HepG2 (cell line): ENCODE data around the gene ZER1. TPM values are rescaled to one million over a fixed set of nuclear protein-coding genes. Genes with fewer than 3 reads are reported as not detected.

Experiments
- ATAC-seq: fragments of 200-7000 bp; cut with Tn5 transposase; 3 replicates; pipeline ENCODE4 v1.9.1; 2020; ENCODE audit warnings: mild to moderate bottlenecking, moderate library complexity
- BruUV-seq: library from RNA; stranded (reverse); fragments of 400-500 nt; replicated peaks from 2 replicates; lab custom pipeline; 2021; lab: Mats Ljungman, UMichigan
- CTCF ChIA-PET: fragments of 300-600 bp; formaldehyde crosslinking; extraction: SDS; loops from one replicate; lab custom pipeline; 2021; ENCODE audit warnings: low total read pairs, inconsistent platforms, low intra/inter-chr PET ratio; lab: Yijun Ruan, JAX
- POLR2A ChIA-PET: fragments of 350-600 bp; sonication (Branson Sonifier 250); formaldehyde crosslinking; loops from one replicate; lab custom pipeline; 2020; ENCODE audit warnings: antibody characterized with exemption, inconsistent platforms; lab: Yijun Ruan, JAX
- DNase-seq: peaks from one replicate; pipeline ENCODE4 v3.0.0-alpha.2; 2015; ENCODE audit warnings: low spot score
- FAIRE-seq: peaks from 3 replicates; lab custom pipeline; 2011; peaks lifted over from hg19 to GRCh38; lab: Jason Lieb, UNC
- H2AFZ ChIP-seq: one replicate; pipeline ENCODE4 v1.6.1; 2011; ENCODE audit warnings: low read length, inconsistent platforms
- H3K27ac ChIP-seq: fragments of 300-600 bp; 3 replicates; pipeline ENCODE4 v1.8.0; 2011; ENCODE audit warnings: mixed run types, mild to moderate bottlenecking, mixed read lengths, low read length, inconsistent platforms; ENCODE audit not compliant: insufficient read depth; ENCODE audit errors: extremely low read length
- H3K27me3 ChIP-seq, 2 experiments: fragments of 200-600 bp in 1 of 2; 2 replicates in 1 of 2; 3 replicates in 1 of 2; pipeline versions ENCODE4 v1.6.0 to v1.8.0; 2011; ENCODE audit warnings: low read length in 2 of 2, mild to moderate bottlenecking in 2 of 2, moderate library complexity in 2 of 2, inconsistent platforms in 1 of 2; ENCODE audit not compliant: insufficient read depth in 2 of 2, control insufficient read depth in 1 of 2
- H3K36me3 ChIP-seq, 2 experiments: fragments of 200-600 bp in 1 of 2; replicated peaks in 1 of 2; 2 replicates in 1 of 2; 3 replicates in 1 of 2; pipeline versions ENCODE4 v1.5.1 to v1.8.0; 2011; ENCODE audit warnings: low read length in 2 of 2, inconsistent platforms in 1 of 2; ENCODE audit not compliant: insufficient read depth in 2 of 2, control insufficient read depth in 1 of 2
- H3K4me1 ChIP-seq: 2 replicates; pipeline ENCODE4 v1.5.1; 2012; ENCODE audit warnings: low read length, inconsistent platforms; ENCODE audit not compliant: insufficient read depth
- H3K4me2 ChIP-seq: 2 replicates; pipeline ENCODE4 v1.6.0; 2011; ENCODE audit warnings: low read depth, low read length, inconsistent platforms
- H3K4me3 ChIP-seq, 3 experiments: fragments of 200-600 bp in 1 of 3; sonication (generic), shearing (Covaris generic) in 1 of 3; replicated peaks in 1 of 3; 2 replicates each; pipeline ENCODE4 v1.5.1; 2011 to 2016; ENCODE audit warnings: low read length in 3 of 3, inconsistent platforms in 2 of 3, low read depth in 2 of 3, mild to moderate bottlenecking in 2 of 3, control low read depth in 1 of 3, mixed read lengths in 1 of 3; ENCODE audit not compliant: insufficient read depth in 1 of 3
- H3K79me2 ChIP-seq: one replicate; pipeline ENCODE4 v1.6.1; 2011; ENCODE audit warnings: low read length, inconsistent platforms; ENCODE audit not compliant: insufficient read depth
- H3K9ac ChIP-seq: 2 replicates; pipeline ENCODE4 v1.6.0; 2011; ENCODE audit warnings: mild to moderate bottlenecking, low read depth, low read length, inconsistent platforms; ENCODE audit not compliant: insufficient read depth
- H3K9me3 ChIP-seq: 2 replicates; pipeline ENCODE4 v1.5.1; 2012; ENCODE audit warnings: mild to moderate bottlenecking, low read length
- H4K20me1 ChIP-seq: 2 replicates; pipeline ENCODE4 v1.6.0; 2011; ENCODE audit warnings: inconsistent platforms, mild to moderate bottlenecking, low read length, moderate library complexity; ENCODE audit not compliant: insufficient read depth
- BHLHE40 ChIP-seq: IDR thresholded peaks from 2 replicates; pipeline ENCODE4 v1.6.1; 2011; ENCODE audit warnings: low read length, improper control_type of control experiment
- FIP1L1 ChIP-seq: fragments of 200-400 bp; formaldehyde crosslinking; IDR thresholded peaks from 2 replicates; pipeline ENCODE4 v1.6.1; 2018; ENCODE audit warnings: low read depth, mild to moderate bottlenecking, low read length, moderate library complexity, borderline replicate concordance; ENCODE audit not compliant: insufficient read depth
- GATAD2A ChIP-seq: IDR thresholded peaks from 2 replicates; pipeline ENCODE4 v1.6.1; 2016
- HNF4A ChIP-seq: sonication (generic); formaldehyde crosslinking; IDR thresholded peaks from 2 replicates; pipeline ENCODE4 v1.4.0; 2020; ENCODE audit warnings: missing genetic modification reagents
- MLLT10 ChIP-seq: sonication (generic); formaldehyde crosslinking; IDR thresholded peaks from 2 replicates; pipeline ENCODE4 v1.4.0; 2020; ENCODE audit warnings: missing genetic modification reagents
- RNF2 ChIP-seq: fragments of 450-650 bp; conservative IDR thresholded peaks from 2 replicates; pipeline ENCODE4 v1.6.1; 2016; ENCODE audit warnings: low read depth
- SP4 ChIP-seq: sonication (generic); formaldehyde crosslinking; IDR thresholded peaks from 2 replicates; pipeline ENCODE4 v1.8.1; 2023; ENCODE audit warnings: mild to moderate bottlenecking, missing genetic modification reagents
- ZBTB21 ChIP-seq: sonication (generic); formaldehyde crosslinking; IDR thresholded peaks from 2 replicates; pipeline ENCODE4 v1.4.0; 2020; ENCODE audit warnings: missing genetic modification reagents
- ZFAT ChIP-seq: sonication (generic); formaldehyde crosslinking; conservative IDR thresholded peaks from 2 replicates; pipeline ENCODE4 v1.8.1; 2023; ENCODE audit warnings: missing genetic modification reagents, inconsistent platforms
- ZNF205 ChIP-seq: IDR thresholded peaks from 2 replicates; pipeline ENCODE4 v1.6.1; 2018; ENCODE audit warnings: missing biosample characterization, missing genetic modification reagents
- ZNF430 ChIP-seq: sonication (generic); formaldehyde crosslinking; IDR thresholded peaks from 2 replicates; pipeline ENCODE4 v1.9.0; 2021; ENCODE audit warnings: mild to moderate bottlenecking, missing genetic modification reagents
- ZNF446 ChIP-seq: sonication (generic); formaldehyde crosslinking; IDR thresholded peaks from 2 replicates; pipeline ENCODE4 v1.5.0; 2020; ENCODE audit warnings: mild to moderate bottlenecking, missing genetic modification reagents
- ZNF691 ChIP-seq: sonication (generic); formaldehyde crosslinking; IDR thresholded peaks from 2 replicates; pipeline ENCODE4 v1.4.0; 2020; ENCODE audit warnings: missing genetic modification reagents, low read depth, mild to moderate bottlenecking, borderline replicate concordance
- ZSCAN30 ChIP-seq: sonication (generic); formaldehyde crosslinking; IDR thresholded peaks from 2 replicates; pipeline ENCODE4 v1.5.0; 2020; ENCODE audit warnings: mild to moderate bottlenecking, missing genetic modification reagents
- WGBS: methylation state at CpG from one replicate; pipeline ENCODE4 v1.1.6; 2017; ENCODE audit warnings: low lambda C conversion rate; 5-methylcytosine and 5-hydroxymethylcytosine counted together
- in situ Hi-C: cut with HindIII; loops from 2 replicates; pipeline ENCODE4 v1.10.0; 2017; ENCODE audit warnings: low pct_unique_long_range_greater_than_20kb; ENCODE audit not compliant: extremely low pct_ligation_motif_present
- intact Hi-C: fragments of 100-400 bp; cut with micrococcal nuclease; formaldehyde crosslinking; loops from one replicate; pipeline ENCODE4 v1.10.0; 2022; ENCODE audit not compliant: unreplicated experiment
- polyA plus RNA-seq, 8 experiments: library from polyadenylated mRNA; depleted of rRNA in 3 of 8; stranded (reverse) in 7 of 8; unstranded in 1 of 8; fragments of >200 nt; fragmentation: Illumina TruSeq in 4 of 8; extraction: Trizol in 4 of 8; gene quantifications; 2 replicates each; pipeline versions ENCODE4 v1.2.1 to v1.2.3, GENCODE V29; 2011 to 2016; ENCODE audit warnings: low read depth in 4 of 8, missing spikeins in 1 of 8, mixed read lengths in 1 of 8; ENCODE audit not compliant: insufficient read depth in 1 of 8
- total RNA-seq, 5 experiments: library from RNA; depleted of rRNA; stranded (reverse); fragments of >200 nt; fragmentation: Illumina TruSeq; extraction: Trizol; gene quantifications; 2 replicates each; pipeline ENCODE4 v1.2.3, GENCODE V29; 2016; ENCODE audit warnings: low read depth in 1 of 5

Gene ZER1
- total and polyA plus RNA-seq, 2 of the 13 experiments (the other 11 are each of a cell fraction or from before 2014, with no cell fraction given) = 7.7 to 40.0 TPM

- peak; percentile 78 for TF ChIP-seq SP4 (CRISPR knock-in tag)
- peak; percentile 35; the same call in 1 of the 2 replicates for TF ChIP-seq GATAD2A (CRISPR knock-in tag)
- TF ChIP-seq BHLHE40 = peak; percentile 48; the same call in 1 of the 2 replicates
These were observed 83.0 kb downstream of the ZER1 start, which contains the start of gene SET (continued) for GRCh38 chr9:128688501-128689292.

- no TSS peak for BruUV-seq
- POLR2A ChIA-PET = interaction anchor here (1.5 to 5.0 kb wide), 3 partner anchors 31 to 51 kb away, joined by 3 to 33 read pairs (median 4); partner anchors contain the start of genes DYNC2I2 and ZDHHC12
These were observed 84.3 kb downstream of the ZER1 start for GRCh38 chr9:128687453-128687852.

More at GRCh38 chr9:128687453-128687852, 84.3 kb downstream of the ZER1 start:
- intact Hi-C loops (loop anchor here (5.0 kb wide), 1 partner anchor 50 kb away; no protein-coding TSS in a partner anchor), in situ Hi-C loops (no loop called here)
- no peak for FAIRE-seq
- peak overlapping the region; percentile 99 for H3K4me2 ChIP-seq
- H3K27me3 ChIP-seq = no peaks in the 10 kb centered on the region; a peak in 1 of 5 replicates
- no peak overlapping the region for H3K9ac ChIP-seq
- 92% methylated on average over 4 of the region's 4 CpGs for WGBS
- DNase-seq = no peak
- no peak for TF ChIP-seq RNF2
- TF ChIP-seq ZNF446 (CRISPR knock-in tag) = no peak
- no peak for TF ChIP-seq MLLT10 (CRISPR knock-in tag)
- no peak for TF ChIP-seq HNF4A
- no peak for TF ChIP-seq ZNF691 (CRISPR knock-in tag)
- TF ChIP-seq ZBTB21 (CRISPR knock-in tag) = no peak
- no peak for TF ChIP-seq FIP1L1
- no peak for TF ChIP-seq ZSCAN30
- no peak for TF ChIP-seq ZNF205 (CRISPR knock-in tag)
- TF ChIP-seq ZNF430 (CRISPR knock-in tag) = no peak
- no peak for TF ChIP-seq ZFAT (CRISPR knock-in tag)
- H3K36me3 ChIP-seq = peaks cover 2 to 14% of the 10 kb centered on the region in 2 experiments; a peak in 4 of 5 replicates
- H3K27ac ChIP-seq = no peak overlapping the region
- peaks cover 31% of the 10 kb centered on the region for H3K79me2 ChIP-seq
- H3K4me1 ChIP-seq = peaks cover 69% of the 10 kb centered on the region
- H3K9me3 ChIP-seq = no peaks in the 10 kb centered on the region
- no peak overlapping the region for H3K4me3 ChIP-seq
- CTCF ChIA-PET = no interaction called here
- no peak overlapping the region for H2AFZ ChIP-seq
- ATAC-seq = no peak
- H4K20me1 ChIP-seq = peaks cover 19% of the 10 kb centered on the region
